Mesenteric fat pad (tissue), 1 donor: ENCODE data around the gene THNSL1. TPM values are rescaled to one million over a fixed set of nuclear protein-coding genes. Genes with fewer than 3 reads are reported as not detected.
A peak's percentile ranks its signal among the peaks of the same experiment; 100 is the strongest.
"Not testable (repeated sequence)": the region's sequence is repeated elsewhere in the genome, so short reads cannot be mapped to it uniquely, and the experiment has no call there.

Source experiments
- DNase-seq: peaks from one replicate; pipeline ENCODE4 v3.0.0-alpha.2; 2020; ENCODE audit warnings: low spot score
- long read RNA-seq: library from polyadenylated mRNA; unstranded; transcript quantifications from one replicate; pipeline ENCODE4 v2.0.0, GENCODE V29; 2020
- total RNA-seq: library from RNA; stranded (reverse); fragmentation: NEBNext Ultra II Directional; extraction: Animal tissue kit (Norgen Biotek cat#: 25700); gene quantifications from one replicate; pipeline ENCODE4 v1.2.1, GENCODE V29; 2021
- donor health status: DM: yes; HTN: yes; CAD: no.

The THNSL1 gene, protein sequence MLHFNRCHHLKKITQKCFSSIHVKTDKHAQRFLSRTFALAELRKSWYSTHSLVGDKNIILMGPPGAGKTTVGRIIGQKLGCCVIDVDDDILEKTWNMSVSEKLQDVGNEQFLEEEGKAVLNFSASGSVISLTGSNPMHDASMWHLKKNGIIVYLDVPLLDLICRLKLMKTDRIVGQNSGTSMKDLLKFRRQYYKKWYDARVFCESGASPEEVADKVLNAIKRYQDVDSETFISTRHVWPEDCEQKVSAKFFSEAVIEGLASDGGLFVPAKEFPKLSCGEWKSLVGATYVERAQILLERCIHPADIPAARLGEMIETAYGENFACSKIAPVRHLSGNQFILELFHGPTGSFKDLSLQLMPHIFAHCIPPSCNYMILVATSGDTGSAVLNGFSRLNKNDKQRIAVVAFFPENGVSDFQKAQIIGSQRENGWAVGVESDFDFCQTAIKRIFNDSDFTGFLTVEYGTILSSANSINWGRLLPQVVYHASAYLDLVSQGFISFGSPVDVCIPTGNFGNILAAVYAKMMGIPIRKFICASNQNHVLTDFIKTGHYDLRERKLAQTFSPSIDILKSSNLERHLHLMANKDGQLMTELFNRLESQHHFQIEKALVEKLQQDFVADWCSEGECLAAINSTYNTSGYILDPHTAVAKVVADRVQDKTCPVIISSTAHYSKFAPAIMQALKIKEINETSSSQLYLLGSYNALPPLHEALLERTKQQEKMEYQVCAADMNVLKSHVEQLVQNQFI
- 0.64 TPM for total RNA-seq
- long read RNA-seq, transcript THNSL1-201 (3 exons, 3,691 nt) = major isoform, 5 of 9 reads
- long read RNA-seq, partial matches to known transcripts = 0 of 9 reads
- long read RNA-seq, other reads (novel, unspliced or antisense) = 2 of 9 reads

DNA sequence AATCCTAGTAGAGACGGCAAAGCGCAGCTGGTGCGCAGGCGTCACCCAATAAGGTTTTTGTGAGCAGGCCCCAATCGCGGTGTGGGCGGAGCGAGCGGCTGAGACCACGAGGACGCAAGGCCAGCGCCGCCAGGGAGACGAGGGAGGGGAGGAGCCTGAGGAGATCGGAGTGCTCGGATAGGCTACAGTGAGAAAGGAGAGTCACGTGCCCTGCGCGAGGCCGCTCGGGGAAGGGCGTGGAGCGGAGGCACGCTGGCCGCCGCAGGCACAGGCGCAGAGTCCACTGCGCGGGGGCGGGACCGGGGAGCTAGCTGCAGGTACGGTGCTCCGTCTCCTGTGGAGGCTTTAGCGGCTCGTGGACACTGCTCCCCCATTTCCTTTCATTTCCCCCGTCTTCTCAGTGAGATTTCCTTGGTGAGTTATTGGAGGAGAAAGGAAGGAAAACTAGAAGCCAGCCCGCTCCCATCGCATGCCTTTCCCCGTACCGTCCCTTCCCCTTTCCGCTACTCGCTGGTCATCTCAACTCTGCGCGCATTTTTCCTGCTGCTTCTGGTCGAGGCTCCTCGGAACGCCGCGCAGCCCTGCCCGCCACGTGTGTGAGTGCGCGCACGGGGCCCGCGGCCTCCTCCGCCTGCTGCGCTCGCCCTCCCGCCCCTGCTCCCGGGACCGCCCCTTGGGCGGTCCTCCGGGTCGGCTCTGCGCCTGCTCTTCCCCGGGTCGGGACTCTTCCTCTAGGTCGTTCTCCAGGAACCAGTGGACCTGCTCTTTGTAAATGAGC lies at the start of gene THNSL1:
TSS of gene THNSL1 (plus strand) at position 237 of the 778 bp plus-strand sequence. CDS start 6,612 bp downstream, outside the sequence.
- DNase-seq = peak; percentile 98

DNA sequence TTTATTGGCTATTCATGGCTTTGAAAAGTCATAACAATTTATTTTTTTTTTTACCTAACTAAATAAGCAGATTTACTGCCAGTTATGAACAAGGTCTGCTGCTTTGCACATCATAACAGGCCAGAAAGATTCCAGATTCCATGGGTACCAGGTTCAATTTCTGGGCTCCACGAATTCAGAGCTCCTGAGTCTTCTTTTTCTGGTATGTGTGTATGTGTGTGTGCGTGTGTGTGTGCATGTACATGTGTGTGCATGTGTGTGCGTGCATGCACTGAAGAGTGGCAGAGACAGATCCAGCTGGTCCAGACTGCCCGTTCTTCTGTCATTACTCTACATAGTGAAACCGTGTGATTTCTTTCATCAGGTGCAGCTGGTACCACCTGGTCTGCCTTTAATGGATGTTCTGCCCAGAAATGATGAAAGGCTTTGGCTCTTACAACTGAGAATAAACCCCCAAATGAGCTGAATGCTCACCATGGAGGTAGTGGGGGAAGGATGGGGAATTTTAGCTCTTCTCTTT lies 49.4 kb upstream of the THNSL1 start:
- DNase-seq = no peak

DNA sequence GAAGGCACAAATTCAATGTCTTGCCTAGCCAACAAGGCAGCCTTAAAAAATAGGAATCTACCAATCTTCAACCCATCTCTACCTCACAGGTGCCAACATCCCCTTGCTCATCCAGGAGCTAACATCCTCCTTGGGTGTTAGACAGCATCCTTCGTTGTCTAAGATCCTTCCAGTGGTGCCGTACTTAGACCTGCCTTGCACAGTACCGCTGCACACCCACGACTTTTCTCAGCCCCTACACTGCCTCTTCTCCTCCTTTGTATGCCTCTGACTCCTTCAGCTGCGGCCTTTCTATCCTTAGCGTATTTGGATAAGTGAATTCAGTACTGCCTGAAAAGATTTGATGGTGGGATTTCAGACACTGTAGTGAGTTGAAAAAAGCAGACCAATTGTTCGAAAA lies 48.1 kb upstream of the THNSL1 start:
- no peak for DNase-seq

DNA sequence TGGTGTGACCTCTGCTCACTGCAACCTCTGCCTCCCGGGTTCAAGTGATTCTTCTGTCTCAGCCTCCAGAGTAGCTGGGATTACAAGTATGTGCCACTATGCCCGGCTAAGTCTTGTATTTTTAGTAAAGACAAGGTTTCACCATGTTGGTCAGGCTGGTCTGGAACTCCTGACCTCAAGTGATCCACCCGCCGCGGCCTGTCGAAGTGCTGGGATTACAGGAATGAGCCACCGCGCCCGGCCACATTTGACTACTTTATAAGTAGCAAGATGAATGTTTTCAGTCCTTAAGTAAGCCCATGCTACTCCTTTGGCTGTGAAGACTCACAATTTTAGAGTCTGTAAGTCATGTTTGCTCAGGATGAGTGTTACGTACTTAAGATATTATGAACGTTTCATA lies 47.5 kb upstream of the THNSL1 start:
- DNase-seq = not testable (repeated sequence)

DNA sequence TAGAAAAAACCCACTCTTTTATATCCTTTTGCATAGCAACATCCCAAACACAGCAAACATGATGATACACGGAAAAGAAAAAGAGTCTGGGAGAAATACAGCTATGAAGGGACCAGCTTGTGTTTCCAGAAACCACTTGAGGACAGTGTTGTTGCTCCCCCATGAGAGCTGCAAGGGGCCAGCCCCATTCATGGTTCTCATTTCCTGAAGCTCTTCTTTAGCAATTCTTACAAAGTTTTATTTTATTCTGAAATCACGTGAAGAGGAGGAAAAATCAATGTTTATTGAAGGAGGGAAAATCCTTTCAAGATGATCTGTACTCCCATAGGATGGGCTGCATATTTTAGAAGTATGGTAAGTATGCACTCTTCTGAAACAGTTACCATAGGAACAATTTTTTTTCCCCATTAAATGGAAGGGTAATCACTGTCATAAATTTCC lies 46.6 kb upstream of the THNSL1 start:
- DNase-seq = no peak

DNA sequence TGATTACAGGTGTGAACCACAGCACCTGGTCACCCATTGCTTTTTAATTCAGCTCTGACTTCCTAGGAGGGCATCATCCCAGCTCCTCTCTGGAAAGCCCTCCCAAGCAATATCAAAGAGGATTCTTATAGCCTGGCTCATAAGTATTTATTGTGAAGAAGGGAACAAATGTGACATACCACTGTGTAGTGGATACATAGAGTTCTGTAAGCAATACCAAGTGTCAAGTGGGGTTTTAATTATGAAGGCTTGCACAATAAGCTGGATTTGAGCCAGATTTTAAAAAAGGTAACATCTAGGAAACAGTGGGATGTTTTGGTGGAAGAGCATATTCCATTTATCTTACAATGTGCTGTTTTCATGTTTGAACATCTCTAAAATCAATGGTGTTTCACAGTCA lies 45.0 kb upstream of the THNSL1 start:
- DNase-seq = no peak

DNA sequence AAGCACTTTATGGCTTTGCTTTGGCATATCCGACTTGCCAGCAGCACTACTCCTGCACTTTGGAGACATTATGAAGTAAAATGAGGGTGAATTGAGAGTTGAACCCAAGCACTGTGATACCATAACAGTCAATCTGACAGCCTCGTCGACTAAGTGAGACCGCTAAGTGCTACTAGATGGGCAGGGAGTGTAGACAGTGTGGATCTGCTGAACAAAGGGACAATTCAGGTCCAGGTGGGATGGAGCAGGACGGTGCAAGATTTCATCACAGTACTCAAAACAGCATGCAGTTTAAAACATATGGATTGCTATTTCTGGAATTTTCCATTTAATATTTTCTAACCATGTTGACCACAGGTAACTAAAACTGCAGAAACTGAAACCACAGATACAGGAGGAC lies 43.2 kb upstream of the THNSL1 start:
- DNase-seq = no peak

DNA sequence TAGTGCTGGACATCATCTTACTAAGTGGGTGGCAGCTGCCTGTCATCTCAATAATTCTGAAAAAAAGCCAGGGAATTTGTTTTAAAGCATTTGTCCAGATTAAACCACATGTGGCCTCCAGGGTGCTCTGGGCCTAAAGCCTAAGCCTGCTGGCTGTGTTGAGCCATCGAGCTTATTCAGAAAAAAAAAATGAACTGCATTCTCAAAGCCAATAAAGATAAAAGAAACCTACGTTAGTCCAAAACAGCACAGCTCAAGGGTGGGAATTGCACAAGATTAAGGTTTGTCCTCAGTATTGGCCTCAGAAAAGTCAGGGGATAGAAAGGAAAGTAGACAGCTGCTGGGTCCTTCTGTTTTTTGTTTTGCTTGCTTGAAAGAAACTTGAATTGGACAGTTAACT lies 41.4 kb upstream of the THNSL1 start:
- no peak for DNase-seq

DNA sequence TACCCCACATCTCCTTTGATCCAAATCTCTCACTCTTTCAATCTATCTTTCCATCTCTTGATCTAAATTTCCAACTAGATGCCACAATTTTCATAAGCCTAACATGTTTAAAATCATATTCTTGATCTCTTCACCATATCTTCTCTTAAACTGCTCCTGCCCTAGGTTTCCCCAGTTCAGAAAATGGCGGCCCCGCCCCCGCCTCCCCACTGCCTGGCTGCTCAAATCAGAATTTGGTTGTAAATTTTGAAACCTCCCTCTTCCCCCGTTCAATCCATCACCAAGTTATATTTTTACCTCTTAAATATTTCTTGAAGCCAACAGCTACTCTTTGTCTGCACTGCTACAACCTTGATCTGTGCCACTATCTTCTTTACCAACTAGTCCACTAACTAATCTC lies 36.7 kb upstream of the THNSL1 start:
- DNase-seq = no peak

DNA sequence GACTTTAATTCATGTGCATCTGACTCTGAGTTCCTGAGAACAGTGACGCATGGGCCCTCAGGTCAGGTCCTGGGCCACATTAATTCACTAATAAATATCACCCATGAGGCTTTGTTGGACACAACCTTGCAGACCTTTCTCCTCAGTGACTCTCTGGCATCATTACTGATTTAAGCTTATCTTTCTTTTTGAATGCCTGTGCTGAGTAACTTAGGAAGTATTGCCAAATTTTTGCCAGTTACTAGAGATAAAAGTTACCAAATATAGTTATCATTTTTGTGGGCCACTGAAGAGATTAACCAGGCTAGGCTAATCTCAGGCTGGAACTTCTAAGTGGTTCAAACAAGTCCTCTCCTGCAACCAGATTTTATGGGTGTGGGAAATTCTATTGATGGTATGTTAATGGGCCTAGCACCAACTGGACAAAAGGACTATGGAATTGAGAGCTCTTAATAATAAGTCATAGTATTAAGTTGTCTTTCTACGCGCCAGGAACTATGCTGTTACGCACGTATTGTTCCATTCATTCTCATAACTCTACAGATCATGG lies 35.2 kb upstream of the THNSL1 start:
- DNase-seq = no peak

DNA sequence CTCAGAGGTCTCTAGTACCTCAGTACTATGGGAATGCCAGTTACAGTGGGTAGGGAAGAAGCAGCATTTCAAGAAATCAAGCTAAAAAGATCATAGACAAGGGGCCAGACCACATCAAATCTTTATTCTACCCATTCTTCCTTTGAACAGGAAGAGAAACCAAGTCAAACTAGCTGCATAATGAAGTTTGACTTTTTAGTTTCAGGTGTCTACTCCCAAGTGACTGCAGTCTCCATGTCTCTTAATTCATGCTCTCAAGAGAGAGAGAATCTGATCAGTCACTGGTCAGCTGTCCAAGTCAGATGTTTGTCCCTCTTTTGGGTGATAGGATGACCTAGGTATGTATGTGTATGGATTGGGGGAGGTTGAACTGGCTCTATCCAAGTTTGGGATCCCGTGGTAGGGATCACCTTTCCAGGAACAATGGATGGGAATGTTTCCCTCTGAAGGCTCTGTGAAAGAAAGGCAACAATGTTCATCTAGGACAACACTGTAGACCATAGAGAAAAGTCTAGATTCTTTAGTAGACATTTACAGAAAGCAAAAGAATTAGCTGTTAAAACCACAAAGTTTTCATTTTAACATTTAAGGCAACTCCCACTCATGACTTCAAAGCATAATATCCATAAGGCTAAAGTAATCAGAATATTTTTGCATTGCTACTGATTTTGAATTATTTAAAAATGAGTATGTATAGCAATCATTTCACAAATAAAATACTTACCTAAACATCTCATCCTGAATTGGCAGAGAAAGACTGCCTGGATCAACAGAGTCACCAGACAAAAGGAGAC lies 33.9 kb upstream of the THNSL1 start:
- DNase-seq = no peak

DNA sequence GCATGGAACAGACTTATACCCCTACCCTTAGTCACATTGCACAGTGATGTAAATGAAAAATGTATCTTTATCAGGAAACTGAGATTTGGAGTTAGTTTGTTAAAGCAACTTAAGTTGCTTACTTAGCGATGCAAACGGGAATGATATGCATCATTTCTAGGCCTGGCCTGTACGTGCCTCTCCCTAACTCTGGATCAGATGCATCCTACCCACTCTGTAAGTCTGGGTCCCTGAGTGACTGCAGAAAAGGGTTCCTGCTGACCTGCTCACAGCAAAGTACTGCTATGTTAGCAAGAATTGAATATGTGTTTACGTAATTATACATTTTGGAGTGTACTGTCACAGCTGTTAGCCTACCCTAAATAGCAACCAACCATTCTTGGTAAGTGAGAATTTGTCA lies 33.3 kb upstream of the THNSL1 start:
- DNase-seq = no peak

DNA sequence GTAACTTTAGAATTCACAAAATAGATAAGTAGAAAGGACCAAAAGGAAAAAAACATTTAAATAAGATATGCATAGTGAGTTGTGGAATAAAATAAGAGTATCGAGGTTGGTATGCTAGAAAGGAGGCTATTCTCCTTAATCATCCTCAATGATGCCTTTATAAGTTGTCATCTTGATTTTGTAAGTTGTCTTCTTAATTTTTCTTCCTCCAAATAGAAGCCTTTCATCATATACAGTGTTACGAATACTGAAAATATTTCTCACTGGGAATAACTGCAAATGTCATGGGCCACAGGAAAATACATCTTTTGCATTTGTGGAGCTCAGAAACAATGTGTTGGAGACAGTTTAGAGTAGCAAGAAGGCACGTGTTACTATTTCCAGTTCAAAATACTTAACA lies 32.5 kb upstream of the THNSL1 start:
- no peak for DNase-seq

DNA sequence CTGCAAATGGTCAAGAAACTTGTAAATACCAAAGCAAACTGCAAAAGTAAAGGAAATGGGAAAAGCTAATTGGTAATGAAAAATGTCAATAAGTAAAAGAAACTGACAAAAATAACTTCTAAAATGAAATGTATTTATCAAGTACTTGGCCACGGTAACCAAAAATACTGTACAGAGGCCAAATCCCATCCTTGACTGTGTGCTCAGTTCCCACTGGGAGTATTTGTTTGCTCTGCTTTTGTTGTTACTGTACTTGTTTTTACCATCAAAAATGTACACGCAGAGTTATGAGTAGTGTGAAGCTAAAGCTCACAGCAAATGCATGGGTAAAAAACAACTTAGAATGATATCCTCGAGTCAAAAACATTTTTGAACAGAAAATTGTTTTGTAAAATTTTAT lies 31.5 kb upstream of the THNSL1 start:
- DNase-seq = no peak

DNA sequence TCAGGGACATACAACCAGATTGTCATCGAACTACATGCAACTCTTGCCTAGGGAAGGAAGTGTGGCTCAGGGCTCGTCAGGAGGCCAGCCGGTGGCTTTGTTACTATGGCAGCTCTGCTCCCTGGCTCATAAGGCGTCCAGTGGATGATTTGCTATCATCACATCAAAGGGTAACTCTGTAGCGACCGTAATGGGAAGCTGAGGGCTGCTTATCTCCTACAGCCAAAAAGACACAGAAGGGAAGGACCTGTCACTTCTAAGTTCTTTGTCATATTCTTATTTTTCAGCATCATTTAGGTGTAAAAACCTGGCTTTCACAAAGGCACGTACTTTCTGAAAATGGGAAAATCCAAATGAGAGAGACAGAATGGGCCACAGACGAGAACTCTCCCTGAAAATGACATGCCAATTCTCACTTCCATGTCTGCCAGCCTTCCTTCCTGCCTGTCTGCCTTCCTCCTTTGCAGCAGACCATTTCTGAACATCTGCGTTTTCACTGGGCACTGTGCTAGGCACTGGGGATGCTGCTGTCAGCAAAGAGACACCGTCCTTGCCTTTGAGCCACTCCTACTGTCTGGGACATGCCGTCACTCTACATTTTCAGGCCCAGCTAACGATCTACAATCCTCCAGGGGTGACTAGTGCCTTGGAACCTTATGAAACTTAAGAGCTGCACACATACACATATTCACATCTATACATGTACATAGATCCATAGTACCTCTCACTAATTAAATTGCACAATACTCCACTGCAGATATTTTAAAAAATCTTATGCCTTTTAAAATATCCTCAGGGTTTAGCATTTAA lies 27.4 kb upstream of the THNSL1 start:
- no peak for DNase-seq

DNA sequence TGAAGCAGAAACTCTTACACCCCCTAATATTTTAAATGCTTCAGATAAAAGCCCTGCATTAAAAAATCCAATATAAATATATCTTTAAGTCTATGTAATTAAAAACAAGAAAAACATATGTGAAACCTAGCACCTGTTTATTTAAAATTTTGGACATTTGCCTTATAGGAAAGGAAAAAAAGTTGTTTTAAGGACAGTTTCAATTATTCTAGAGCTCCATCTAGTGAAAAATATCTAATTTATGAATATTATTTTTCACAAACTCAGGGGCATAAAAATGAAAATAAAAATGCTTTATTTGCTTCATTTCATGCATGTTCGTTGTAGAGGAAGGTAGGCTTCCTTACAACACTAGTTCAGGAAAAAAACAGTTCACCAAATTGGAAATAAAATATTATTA lies 26.5 kb upstream of the THNSL1 start:
- no peak for DNase-seq

DNA sequence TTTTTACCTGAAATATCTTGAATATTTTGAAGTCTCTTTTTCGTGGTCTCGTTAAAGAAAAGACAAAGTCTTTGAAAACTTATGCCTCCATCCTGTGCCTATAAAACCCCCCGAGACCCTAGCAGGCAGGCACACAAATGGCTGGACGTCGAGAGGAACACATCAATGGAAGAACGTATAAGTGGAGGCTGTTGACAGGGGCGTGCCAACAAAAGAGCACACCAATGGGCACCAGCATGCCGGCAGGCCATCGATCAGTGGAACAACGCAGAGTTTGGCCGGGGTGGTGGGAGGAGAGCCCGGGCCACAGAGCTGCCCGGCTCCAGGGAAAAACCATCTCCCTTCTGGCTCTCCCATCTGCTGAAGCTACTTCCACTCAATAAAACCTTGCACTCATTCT lies 25.1 kb upstream of the THNSL1 start:
- DNase-seq = no peak

DNA sequence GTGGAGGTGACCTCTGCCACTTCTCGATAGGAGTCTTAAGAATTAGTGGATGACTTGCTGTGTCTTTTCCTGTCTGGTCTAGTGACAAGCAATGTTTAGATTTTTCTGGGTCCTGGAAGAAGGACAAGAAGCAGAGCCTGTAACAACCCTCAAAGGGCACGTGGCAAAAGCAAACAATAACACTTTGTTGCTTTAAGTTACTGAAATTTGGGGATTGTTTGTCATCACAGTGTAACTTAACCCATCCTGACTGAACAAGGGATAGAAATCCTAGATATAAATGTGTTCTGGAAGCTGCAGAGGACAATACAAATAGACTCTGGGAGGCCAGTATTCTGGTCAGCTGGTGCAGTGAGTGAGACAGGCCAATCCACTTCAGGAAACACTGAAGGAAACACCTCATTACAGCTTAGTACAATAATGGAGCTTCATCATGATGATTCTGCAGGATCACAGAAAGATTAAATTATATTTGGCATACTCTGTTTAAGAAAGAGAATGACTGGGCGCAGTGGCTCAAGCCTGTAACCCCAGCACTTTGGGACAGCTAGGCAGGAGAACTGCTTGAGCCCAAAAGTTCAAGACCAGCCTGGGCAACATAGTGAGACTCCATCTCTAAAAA lies 23.8 kb upstream of the THNSL1 start:
- DNase-seq = no peak
